HG03575 (cell line): ENCODE results near the gene GPBP1L1.
"Not testable (repeated sequence)": the region's sequence is repeated elsewhere in the genome, so short reads cannot be mapped to it uniquely, and the experiment has no call there.

Source experiments
- ATAC-seq: cut with Tn5 transposase; IDR thresholded peaks from one replicate; pipeline ENCODE4 v1.9.1; 2021; ENCODE audit not compliant: unreplicated experiment, insufficient number of reproducible peaks, low FRiP score; ENCODE audit errors: extremely low read depth

Gene GPBP1L1, protein sequence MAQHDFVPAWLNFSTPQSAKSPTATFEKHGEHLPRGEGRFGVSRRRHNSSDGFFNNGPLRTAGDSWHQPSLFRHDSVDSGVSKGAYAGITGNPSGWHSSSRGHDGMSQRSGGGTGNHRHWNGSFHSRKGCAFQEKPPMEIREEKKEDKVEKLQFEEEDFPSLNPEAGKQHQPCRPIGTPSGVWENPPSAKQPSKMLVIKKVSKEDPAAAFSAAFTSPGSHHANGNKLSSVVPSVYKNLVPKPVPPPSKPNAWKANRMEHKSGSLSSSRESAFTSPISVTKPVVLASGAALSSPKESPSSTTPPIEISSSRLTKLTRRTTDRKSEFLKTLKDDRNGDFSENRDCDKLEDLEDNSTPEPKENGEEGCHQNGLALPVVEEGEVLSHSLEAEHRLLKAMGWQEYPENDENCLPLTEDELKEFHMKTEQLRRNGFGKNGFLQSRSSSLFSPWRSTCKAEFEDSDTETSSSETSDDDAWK

GRCh38 chr1:45686288-45687013 lies at the start of gene GPBP1L1:
GPBP1L1 (minus strand) TSS chr1:45686533; CDS start chr1:45659087, 27,446 bp downstream.
- no peak for ATAC-seq

- no peak for ATAC-seq
These were observed 44.5 kb upstream of the GPBP1L1 start for GRCh38 chr1:45730780-45731319.

GRCh38 chr1:45730075-45730779 lies 43.9 kb upstream of the GPBP1L1 start:
- ATAC-seq: no peak

GRCh38 chr1:45726007-45726406 lies 39.7 kb upstream of the GPBP1L1 start:
- not testable (repeated sequence) for ATAC-seq

DNA sequence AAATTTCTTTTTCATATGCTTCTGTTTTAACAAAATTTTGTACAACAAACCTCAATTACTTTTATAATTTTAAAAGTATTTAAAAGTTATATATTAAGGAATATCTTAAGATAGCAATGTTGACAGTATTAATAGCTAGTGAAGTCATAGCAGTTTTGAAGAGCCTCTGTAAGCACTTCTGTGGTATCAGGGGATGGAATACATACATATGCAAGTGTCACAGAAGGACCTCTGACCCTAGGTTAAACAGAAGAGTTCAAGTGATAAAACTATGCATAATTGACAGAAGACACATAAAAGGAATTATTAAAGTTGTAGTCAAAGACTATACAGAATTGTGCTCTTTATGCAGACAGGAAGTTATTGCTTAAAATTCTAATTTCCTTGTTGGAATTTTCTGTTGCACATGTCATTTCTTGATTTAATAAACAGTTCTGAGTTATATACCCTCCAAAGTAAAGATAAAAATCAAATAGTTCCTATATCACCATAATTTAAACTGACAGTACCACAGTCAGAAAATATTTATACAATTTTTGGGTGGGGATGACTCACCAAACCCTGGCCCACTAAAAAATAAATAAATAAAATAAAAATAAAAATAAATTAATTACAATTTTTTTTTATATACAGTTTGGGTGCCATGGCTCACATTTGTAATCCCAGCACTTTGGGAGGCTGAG lies 37.1 kb upstream of the GPBP1L1 start:
- ATAC-seq: no peak

DNA sequence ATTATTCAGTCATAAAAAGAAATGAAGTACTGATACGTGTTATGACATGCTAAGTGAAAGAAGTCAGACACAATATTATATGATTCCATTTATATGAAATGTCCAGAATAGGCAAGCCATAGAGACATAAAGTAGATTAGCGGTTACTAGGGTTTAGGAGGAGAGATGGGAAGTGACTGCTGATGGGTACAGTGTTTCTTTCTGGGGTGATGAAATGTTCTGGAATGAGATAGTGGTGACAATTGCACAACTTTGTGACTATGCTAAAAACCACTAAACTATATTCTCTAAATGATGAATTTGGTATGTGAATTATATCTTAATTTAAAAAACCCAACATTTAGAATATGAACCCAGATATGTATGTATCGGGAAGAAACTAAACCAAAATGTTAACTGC lies 36.5 kb upstream of the GPBP1L1 start:
- no peak for ATAC-seq

DNA sequence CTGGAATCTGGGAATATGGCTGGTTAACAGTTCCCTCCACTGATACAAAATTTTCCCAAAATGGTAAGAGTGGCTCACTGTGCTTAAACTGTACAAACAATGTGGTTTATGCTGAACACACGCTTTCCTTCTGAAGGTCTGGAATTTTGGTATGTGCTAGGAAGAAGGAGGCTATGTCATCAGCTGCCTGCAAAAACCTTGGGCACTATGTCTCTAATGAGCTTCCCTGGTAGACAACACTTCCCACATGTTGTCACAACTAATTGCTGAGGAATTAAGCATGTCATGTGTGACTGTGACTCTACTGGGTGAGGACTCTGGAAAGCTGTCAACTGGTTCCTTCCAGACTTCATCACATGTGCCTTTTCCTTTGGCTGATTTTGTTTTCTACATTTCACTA lies 34.9 kb upstream of the GPBP1L1 start:
- no peak for ATAC-seq

- ATAC-seq: no peak
These were observed 32.0 kb upstream of the GPBP1L1 start for GRCh38 chr1:45718289-45718688.

DNA sequence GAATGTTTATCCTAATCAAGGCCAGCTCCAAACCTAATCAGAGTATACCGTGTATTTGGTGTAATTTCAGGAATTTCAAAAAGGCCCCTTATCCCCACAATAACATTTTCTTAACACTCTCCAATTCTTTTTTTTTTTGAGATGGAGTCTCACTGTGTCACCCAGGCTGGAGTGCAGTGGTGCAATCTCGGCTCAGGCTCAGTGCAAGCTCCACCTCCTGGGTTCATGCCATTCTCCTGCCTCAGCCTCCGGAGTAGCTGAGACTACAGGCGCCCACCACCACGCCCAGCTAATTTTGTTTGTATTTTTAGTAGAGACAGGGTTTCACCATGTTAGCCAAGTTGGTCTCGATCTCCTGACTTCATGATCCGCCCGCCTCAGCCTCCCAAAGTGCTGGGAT lies 31.1 kb upstream of the GPBP1L1 start:
- ATAC-seq: not testable (repeated sequence)

- ATAC-seq: no peak
These were observed 30.4 kb upstream of the GPBP1L1 start for GRCh38 chr1:45716700-45717099.

DNA sequence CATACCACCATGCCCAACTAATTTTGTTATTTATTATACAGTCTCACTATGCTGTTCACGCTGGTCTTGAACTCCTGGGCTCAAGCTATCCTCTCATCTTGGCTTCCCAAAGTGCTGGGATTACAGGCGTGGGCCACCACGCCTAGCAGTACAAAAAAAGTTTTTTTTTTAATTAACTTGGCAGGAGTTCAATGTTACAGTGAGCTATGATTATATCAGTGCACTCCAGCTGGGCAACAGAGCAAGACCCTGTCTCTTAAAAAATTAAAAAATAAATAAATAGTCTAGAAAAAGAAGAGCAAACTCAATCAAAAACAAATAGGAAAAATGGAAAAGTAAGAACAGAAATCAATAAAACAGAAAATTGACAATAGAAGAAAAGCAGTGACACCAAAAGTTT lies 27.4 kb upstream of the GPBP1L1 start:
- ATAC-seq: no peak

DNA sequence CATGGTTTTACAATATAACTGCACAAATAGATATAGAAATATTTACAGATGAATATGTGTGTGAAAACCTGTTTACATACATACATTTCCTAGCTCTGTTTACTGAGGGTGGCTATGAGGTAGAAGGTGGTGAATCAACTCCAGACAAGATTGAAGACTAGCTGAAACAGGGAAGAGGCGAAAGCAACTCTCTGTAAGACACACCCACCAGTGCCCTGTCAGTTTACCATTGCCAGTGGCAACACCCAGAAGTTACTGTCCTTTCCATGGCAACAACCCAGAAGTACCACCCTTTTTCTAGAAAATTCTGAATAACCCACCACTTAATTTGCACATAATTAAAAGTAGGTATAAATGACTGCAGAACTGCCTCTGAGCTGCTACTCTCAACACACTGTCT lies 18.3 kb upstream of the GPBP1L1 start:
- no peak for ATAC-seq

- ATAC-seq: no peak
These were observed 8.5 kb upstream of the GPBP1L1 start for GRCh38 chr1:45694823-45695222.

DNA sequence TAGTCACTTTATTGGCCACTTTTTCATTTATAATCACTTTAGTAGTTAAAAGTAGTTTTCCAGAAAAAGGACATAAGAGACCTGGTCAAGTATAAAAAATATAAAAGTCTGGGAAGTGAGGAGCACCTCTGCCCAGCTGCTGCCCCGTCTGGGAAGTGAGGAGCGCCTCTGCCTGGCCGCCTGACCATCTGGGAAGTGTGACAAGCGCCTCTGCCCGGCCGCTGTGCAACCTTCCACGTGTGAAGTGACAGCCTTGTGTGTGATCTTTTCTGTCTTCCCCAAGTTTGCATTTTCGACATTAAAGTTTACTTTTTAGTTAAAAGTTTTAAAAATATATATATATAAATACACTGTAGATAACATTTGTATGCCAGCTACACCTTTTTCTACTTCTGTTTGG lies 7.5 kb upstream of the GPBP1L1 start:
- ATAC-seq: not testable (repeated sequence)

DNA sequence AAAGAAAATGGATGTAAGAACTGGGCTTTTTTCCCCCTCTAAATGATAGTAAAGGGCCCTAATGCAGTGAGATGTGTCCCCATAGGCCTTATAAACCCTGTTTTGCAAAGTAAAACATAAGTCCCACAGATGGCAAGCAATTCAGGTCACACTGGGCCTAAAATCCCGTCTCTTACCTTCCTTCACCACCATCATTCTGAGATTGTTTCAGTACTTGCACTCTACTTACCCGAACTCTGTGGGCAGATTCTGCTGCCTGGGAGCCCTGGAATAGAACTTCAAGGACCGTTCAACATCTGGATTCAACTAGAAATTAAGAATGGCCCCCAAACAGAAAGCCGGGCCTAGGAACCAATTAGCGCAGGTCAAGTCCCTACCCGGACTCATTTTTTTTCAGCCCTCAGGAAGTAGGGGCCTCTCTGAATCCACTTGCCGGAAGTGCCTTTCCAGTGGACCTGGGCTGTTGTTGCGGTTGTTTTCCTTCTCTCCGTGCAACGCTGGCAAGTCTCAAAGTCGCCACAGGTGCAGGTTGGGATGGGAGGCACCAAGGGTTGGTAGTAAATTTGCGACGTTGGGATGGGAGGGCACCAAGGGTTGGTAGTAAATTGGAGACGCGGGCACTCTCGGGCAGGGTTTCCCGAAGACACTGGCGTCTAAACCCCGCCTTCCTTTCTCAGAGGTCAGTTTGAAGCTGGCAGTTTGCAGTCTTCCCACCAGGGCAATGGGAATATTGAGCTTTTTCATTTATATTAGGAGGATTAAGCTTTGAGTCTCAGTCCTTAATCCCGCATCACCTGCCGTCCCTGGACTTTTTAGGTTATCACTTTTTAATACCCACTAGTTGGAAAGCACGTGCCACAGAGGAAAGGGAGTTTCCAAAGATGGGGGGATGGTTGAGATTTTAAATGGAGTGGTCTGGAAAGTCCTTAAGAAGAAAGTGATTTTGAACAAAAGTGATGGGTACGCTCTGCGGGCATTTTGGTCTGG lies 1.7 kb upstream of the GPBP1L1 start, which contains the start of gene TMEM69:
Gene TMEM69 (plus strand): TSS at position 428 of the 987 bp plus-strand sequence. CDS start 2,888 bp downstream, outside the sequence.
- ATAC-seq: no peak

GRCh38 chr1:45687014-45687753 lies 851 bp upstream of the GPBP1L1 start:
- peak; percentile 31 for ATAC-seq

DNA sequence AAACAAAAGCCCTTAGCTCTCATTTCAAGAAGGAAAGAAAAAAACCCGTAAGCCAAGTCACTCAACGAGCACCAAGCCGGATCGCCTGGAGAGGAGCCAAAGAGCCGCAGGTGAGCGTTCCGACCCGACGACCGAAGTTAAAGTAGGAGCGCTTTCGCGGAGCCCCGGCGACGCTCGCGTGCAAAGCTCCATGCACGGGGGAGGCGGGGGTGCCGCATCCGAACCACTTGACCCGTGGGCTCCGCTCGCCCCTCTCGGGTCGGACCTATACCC lies 382 bp downstream of the GPBP1L1 start:
- no peak for ATAC-seq
